Measurements from ENCODE around the gene SELENON. TPM values are rescaled to one million over a fixed set of nuclear protein-coding genes. Genes with fewer than 3 reads are reported as not detected.

The SELENON gene
- total and polyA plus RNA-seq, 8 donors, result 1.7 to 81.1 (median 20.0) TPM

DNA sequence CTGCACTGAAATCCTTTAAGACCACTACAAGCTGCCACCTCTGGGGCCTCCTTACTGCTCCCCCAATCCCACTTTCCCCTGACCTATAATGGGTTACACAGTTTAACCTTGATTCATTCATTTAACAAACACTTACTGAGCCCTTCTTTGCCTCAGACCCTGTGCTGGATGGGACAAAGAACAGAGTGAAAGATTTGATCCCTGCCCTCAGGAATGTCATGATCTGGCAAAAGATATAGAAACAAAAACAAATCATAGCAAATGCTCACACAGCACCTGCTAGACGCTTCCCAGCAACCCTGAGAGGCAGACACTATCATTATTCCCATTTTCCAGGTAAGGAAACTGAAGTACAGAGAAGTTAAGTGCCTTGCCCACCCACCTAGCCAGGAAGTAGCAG lies 66.3 kb downstream of the SELENON start:
- 48 to 86% (median 60%) methylated on average over 1 of the region's 1 CpG for WGBS, 5 donors
- Histone ChIP-seq H3K4me3 (no peak overlapping the region), H3K27ac (peak overlapping the region; percentile 76 to 86 (median 79)), H3K9me3 (no peaks in the 10 kb centered on the region), H3K36me3 (peaks cover 0 to 32% (median 18%) of the 10 kb centered on the region in 4 donors), H3K4me1 (peaks cover 29 to 46% (median 32%) of the 10 kb centered on the region in 4 donors), H3K27me3 (no peaks in the 10 kb centered on the region)
- peak in 1 of 2 donors; percentile 7 for DNase-seq
- TF ChIP-seq POLR2A (IDR thresholded peaks at IDR 0.05) (no peak), POLR2AphosphoS5 (IDR thresholded peaks at IDR 0.05) (no peak), EP300 (IDR thresholded peaks at IDR 0.05) (no peak)
- TF ChIP-seq, protein P1, sequence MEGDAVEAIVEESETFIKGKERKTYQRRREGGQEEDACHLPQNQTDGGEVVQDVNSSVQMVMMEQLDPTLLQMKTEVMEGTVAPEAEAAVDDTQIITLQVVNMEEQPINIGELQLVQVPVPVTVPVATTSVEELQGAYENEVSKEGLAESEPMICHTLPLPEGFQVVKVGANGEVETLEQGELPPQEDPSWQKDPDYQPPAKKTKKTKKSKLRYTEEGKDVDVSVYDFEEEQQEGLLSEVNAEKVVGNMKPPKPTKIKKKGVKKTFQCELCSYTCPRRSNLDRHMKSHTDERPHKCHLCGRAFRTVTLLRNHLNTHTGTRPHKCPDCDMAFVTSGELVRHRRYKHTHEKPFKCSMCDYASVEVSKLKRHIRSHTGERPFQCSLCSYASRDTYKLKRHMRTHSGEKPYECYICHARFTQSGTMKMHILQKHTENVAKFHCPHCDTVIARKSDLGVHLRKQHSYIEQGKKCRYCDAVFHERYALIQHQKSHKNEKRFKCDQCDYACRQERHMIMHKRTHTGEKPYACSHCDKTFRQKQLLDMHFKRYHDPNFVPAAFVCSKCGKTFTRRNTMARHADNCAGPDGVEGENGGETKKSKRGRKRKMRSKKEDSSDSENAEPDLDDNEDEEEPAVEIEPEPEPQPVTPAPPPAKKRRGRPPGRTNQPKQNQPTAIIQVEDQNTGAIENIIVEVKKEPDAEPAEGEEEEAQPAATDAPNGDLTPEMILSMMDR (IDR thresholded peaks at IDR 0.05), result no peak
- intact Hi-C loops (cut with DNase I; ENCODE audit: low total_unique reads), result no loop called here

- intact Hi-C loops (cut with DNase I; ENCODE audit: low total_unique reads), result no loop called here
- Histone ChIP-seq H3K36me3 (peaks cover 0 to 31% (median 16%) of the 10 kb centered on the region in 4 donors), H3K9me3 (no peaks in the 10 kb centered on the region), H3K4me1 (peaks cover 39 to 54% (median 43%) of the 10 kb centered on the region in 4 donors), H3K27me3 (no peaks in the 10 kb centered on the region), H3K27ac (peak overlapping the region; percentile 76 to 86 (median 79)), H3K4me3 (no peak overlapping the region)
- 30 to 46% (median 38%) methylated on average over 9 of the region's 9 CpGs for WGBS, 5 donors
- TF ChIP-seq POLR2A (IDR thresholded peaks at IDR 0.05) (no peak), EP300 (IDR thresholded peaks at IDR 0.05) (no peak), POLR2AphosphoS5 (IDR thresholded peaks at IDR 0.05) (peak in 2 of 3 donors; percentile 52 to 67)
- TF ChIP-seq, protein P1 (IDR thresholded peaks at IDR 0.05), result no peak
- peak; percentile 58 to 66 for DNase-seq
Observed at GRCh38 chr1:25867210-25867991, 67.4 kb downstream of the SELENON start.

Other genes with a start within 250 kb of the SELENON start
- gene MAN1C1, start 183.4 kb upstream of the SELENON start, total RNA-seq, result 10 to 100 TPM in 1 of 5 donors, 1 to 10 TPM in 4; 4.6 to 33.9 (median 6.4) TPM
- 10 to 100 TPM in 1 of 3 donors, 1 to 10 TPM in 2; 4.3 to 10.0 (median 4.5) TPM for gene MAN1C1, start 183.4 kb upstream of the SELENON start, polyA plus RNA-seq
- 100 to 1,000 TPM in 3 of 5 donors, 10 to 100 TPM in 2; 39.3 to 301 (median 107) TPM for gene MTFR1L, start 19.8 kb downstream of the SELENON start, total RNA-seq
- 10 to 100 TPM; 41.1 to 52.4 (median 49.5) TPM for gene MTFR1L, start 19.8 kb downstream of the SELENON start, polyA plus RNA-seq
- gene AUNIP, start 59.3 kb downstream of the SELENON start, total RNA-seq, result 1 to 10 TPM in 1 of 5 donors, under 1 TPM in 1, not detected in 3; 0.87 to 2.8 TPM
- 1 to 10 TPM in 1 of 3 donors, under 1 TPM in 2; 0.68 to 1.5 (median 1.00) TPM for gene AUNIP, start 59.3 kb downstream of the SELENON start, polyA plus RNA-seq
- gene PAQR7, start 75.5 kb downstream of the SELENON start, total RNA-seq, result 1 to 10 TPM; 1.8 to 9.9 (median 5.3) TPM
- gene PAQR7, start 75.5 kb downstream of the SELENON start, polyA plus RNA-seq, result 10 to 100 TPM in 1 of 3 donors, 1 to 10 TPM in 2; 4.3 to 10.5 (median 5.4) TPM
- 10 to 100 TPM; 25.9 to 74.2 (median 44.6) TPM for gene STMN1, start 106.2 kb downstream of the SELENON start, total RNA-seq
- 100 to 1,000 TPM in 2 of 3 donors, 10 to 100 TPM in 1; 79.0 to 109 (median 108) TPM for gene STMN1, start 106.2 kb downstream of the SELENON start, polyA plus RNA-seq
- 10 to 100 TPM in 3 of 5 donors, 1 to 10 TPM in 1, under 1 TPM in 1; 0.58 to 25.5 (median 14.9) TPM for gene PAFAH2, start 197.9 kb downstream of the SELENON start, total RNA-seq
- 10 to 100 TPM in 2 of 3 donors, 1 to 10 TPM in 1; 6.5 to 13.3 (median 12.8) TPM for gene PAFAH2, start 197.9 kb downstream of the SELENON start, polyA plus RNA-seq
- gene EXTL1, start 221.6 kb downstream of the SELENON start, total RNA-seq, result 10 to 100 TPM in 1 of 5 donors, under 1 TPM in 1, not detected in 3; 0.18 to 26.3 TPM
- under 1 TPM in 2 of 3 donors, not detected in 1; 0.18 to 0.44 TPM for gene EXTL1, start 221.6 kb downstream of the SELENON start, polyA plus RNA-seq
- 1 to 10 TPM in 1 of 5 donors, not detected in 4; 2.0 TPM for gene SLC30A2, start 245.9 kb downstream of the SELENON start, total RNA-seq
- gene SLC30A2, start 245.9 kb downstream of the SELENON start, polyA plus RNA-seq, result under 1 TPM in 2 of 3 donors, not detected in 1; 0.30 to 0.46 TPM